K562 (cell line): Measurements from ENCODE around the gene SRGN. TPM values are rescaled to one million over a fixed set of nuclear protein-coding genes. Genes with fewer than 3 reads are reported as not detected.

ENCODE experiments used
- C11orf30 ChIP-seq: fragments of 450-650 bp; IDR thresholded peaks from 2 replicates; pipeline ENCODE4 v1.6.1; 2016; ENCODE audit warnings: low read depth, mild to moderate bottlenecking
- GTF3C2 ChIP-seq: IDR thresholded peaks from 3 replicates; pipeline ENCODE4 v1.6.1; 2011; ENCODE audit warnings: borderline replicate concordance, mild to moderate bottlenecking, moderate library complexity; ENCODE audit not compliant: insufficient read length; ENCODE audit errors: extremely low read depth
- HDAC8 ChIP-seq: fragments of 450-650 bp; IDR thresholded peaks from 2 replicates; pipeline ENCODE4 v1.6.1; 2016; ENCODE audit warnings: mild to moderate bottlenecking, missing genetic modification characterization, moderate library complexity, missing compliant biosample characterization
- LCOR ChIP-seq: sonication (generic); formaldehyde crosslinking; IDR thresholded peaks from 2 replicates; pipeline ENCODE4 v1.8.0; 2022; ENCODE audit warnings: mild to moderate bottlenecking, missing genetic modification reagents
- MAX ChIP-seq: sonication (generic); formaldehyde crosslinking; IDR thresholded peaks from 2 replicates; pipeline ENCODE4 v1.9.0; 2022; ENCODE audit warnings: mild to moderate bottlenecking, missing genetic modification reagents
- NEUROD1 ChIP-seq: fragments of 150-350 bp; IDR thresholded peaks from 2 replicates; pipeline ENCODE4 v1.6.1; 2014; ENCODE audit warnings: borderline replicate concordance, low read length, low read depth; ENCODE audit not compliant: partially characterized antibody
- PRMT5 ChIP-seq: sonication (generic); formaldehyde crosslinking; IDR thresholded peaks from 2 replicates; pipeline ENCODE4 v1.5.0; 2020; ENCODE audit warnings: missing genetic modification reagents
- RFX7 ChIP-seq: fragments of 250-450 bp; sonication (Bioruptor Pico); IDR thresholded peaks from 2 replicates; pipeline ENCODE4 v1.5.1; 2021; ENCODE audit warnings: mild to moderate bottlenecking
- SMARCA4 ChIP-seq: fragments of 450-650 bp; IDR thresholded peaks from 2 replicates; pipeline ENCODE4 v1.6.1; 2016
- ZBTB5 ChIP-seq: fragments of 450-650 bp; IDR thresholded peaks from 2 replicates; pipeline ENCODE4 v1.6.1; 2017; ENCODE audit warnings: antibody characterized with exemption
- polyA plus RNA-seq, 8 experiments: library from polyadenylated mRNA; depleted of rRNA in 4 of 8; stranded (reverse) in 5 of 8; unstranded in 3 of 8; fragments of >200 nt; fragmentation: Nextera tagmentation in 2 of 8; fragmentation: Illumina TruSeq in 1 of 8; extraction: Ambion mirVana in 2 of 8; extraction: Trizol in 1 of 8; gene quantifications; 2 replicates each; pipeline versions ENCODE4 v1.2.1 to v1.2.3, GENCODE V29; 2011 to 2014; ENCODE audit warnings: inconsistent platforms in 1 of 8, missing spikeins in 1 of 8
- total RNA-seq, 7 experiments: library from RNA; depleted of rRNA in 6 of 7; stranded (reverse); fragments of >200 nt in 6 of 7; fragmentation: Illumina TruSeq in 2 of 7; extraction: Trizol in 2 of 7; gene quantifications; 2 replicates each; pipeline versions ENCODE4 v1.2.1 to v1.2.3, GENCODE V29; 2011 to 2021; ENCODE audit warnings: low replicate concordance in 1 of 7
- TF ChIP-seq, protein P1 (sequence below), 2 experiments: fragments of 450-650 bp in 1 of 2; sonication (generic) in 1 of 2; formaldehyde crosslinking in 1 of 2; IDR thresholded peaks; 2 replicates each; pipeline versions ENCODE4 v1.7.1 to v1.9.0; 2016 to 2022; ENCODE audit warnings: inconsistent platforms in 1 of 2, mild to moderate bottlenecking in 1 of 2, missing genetic modification reagents in 1 of 2

SRGN gene
- total and polyA plus RNA-seq, 9 of the 15 experiments (the other 6 are each of a cell fraction or from before 2014, with no cell fraction given) = 136 to 304 (median 180) TPM

DNA sequence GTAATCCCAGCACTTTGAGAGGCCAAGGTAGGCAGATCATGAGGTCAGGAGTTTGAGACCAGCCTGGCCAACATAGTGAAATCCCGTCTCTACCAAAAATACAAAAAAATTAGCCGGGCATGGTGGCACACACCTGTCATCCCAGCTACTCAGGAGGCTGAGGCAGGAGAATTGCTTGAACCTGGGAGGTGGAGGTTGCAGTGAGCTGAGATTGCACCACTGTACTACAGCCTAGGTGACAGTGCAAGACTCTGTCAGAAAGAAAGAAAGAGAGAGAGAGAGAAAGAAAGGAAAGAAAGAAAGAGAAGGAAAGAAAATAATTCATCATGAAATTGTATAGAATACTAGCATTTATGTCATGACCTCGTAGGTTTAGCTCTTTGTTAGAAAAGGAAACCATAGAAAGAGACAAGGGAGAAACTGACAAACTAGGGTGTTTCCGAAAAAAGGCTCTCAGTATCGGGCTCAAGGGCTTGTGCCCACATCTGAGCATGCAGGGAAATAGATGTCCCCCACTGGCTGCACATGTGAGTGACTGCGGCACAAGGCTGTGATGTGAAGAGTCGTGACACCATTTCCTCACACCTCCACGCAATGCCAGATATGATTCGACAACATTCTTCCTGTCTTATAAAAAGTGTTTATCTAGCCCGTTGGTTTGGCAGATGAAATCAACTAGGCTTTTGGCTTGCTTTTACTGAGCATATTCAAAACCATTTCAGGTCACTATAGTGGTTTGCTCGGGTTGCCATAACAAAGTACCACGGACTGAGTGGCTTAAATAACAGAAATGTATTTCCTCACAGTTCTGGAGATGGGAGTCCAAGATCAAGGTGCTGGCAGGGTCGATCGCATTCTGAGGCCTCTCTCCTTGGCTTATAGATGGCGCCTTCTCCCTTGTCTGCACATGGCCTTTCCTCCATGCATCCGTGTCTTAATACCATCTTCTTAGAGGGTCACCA is 2.0 kb downstream of the SRGN start (continued):
- no peak for TF ChIP-seq GTF3C2
- TF ChIP-seq ZBTB5 = peak; percentile 55
- TF ChIP-seq MAX (CRISPR knock-in tag) = peak; percentile 71
- TF ChIP-seq SMARCA4 = peak; percentile 19; the same call in 1 of the 2 replicates
- 0 out of 2 replicates have a peak, but pooled peaks have one; percentile 38 for TF ChIP-seq HDAC8 (tag)
- TF ChIP-seq LCOR (CRISPR knock-in tag) = no peak
- no peak for TF ChIP-seq NEUROD1
- no peak for TF ChIP-seq RFX7
- TF ChIP-seq C11orf30 = peak; percentile 38; the same call in 1 of the 2 replicates
- no peak for TF ChIP-seq PRMT5 (CRISPR knock-in tag)
- TF ChIP-seq, protein P1, sequence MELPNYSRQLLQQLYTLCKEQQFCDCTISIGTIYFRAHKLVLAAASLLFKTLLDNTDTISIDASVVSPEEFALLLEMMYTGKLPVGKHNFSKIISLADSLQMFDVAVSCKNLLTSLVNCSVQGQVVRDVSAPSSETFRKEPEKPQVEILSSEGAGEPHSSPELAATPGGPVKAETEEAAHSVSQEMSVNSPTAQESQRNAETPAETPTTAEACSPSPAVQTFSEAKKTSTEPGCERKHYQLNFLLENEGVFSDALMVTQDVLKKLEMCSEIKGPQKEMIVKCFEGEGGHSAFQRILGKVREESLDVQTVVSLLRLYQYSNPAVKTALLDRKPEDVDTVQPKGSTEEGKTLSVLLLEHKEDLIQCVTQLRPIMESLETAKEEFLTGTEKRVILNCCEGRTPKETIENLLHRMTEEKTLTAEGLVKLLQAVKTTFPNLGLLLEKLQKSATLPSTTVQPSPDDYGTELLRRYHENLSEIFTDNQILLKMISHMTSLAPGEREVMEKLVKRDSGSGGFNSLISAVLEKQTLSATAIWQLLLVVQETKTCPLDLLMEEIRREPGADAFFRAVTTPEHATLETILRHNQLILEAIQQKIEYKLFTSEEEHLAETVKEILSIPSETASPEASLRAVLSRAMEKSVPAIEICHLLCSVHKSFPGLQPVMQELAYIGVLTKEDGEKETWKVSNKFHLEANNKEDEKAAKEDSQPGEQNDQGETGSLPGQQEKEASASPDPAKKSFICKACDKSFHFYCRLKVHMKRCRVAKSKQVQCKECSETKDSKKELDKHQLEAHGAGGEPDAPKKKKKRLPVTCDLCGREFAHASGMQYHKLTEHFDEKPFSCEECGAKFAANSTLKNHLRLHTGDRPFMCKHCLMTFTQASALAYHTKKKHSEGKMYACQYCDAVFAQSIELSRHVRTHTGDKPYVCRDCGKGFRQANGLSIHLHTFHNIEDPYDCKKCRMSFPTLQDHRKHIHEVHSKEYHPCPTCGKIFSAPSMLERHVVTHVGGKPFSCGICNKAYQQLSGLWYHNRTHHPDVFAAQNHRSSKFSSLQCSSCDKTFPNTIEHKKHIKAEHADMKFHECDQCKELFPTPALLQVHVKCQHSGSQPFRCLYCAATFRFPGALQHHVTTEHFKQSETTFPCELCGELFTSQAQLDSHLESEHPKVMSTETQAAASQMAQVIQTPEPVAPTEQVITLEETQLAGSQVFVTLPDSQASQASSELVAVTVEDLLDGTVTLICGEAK (IDR thresholded peaks at IDR 0.05) = no peak
- TF ChIP-seq, protein P1 (CRISPR knock-in tag; IDR thresholded peaks at IDR 0.05) = no peak
